WTC11 (cell line): Measurements from ENCODE around the gene TMEM86B. TPM values are rescaled to one million over a fixed set of nuclear protein-coding genes. Genes with fewer than 3 reads are reported as not detected.

Experiments
- ATAC-seq: fragments of 200-7000 bp; cut with Tn5 transposase; 2 replicates; pipeline ENCODE4 v1.10.0; 2021; ENCODE audit warnings: mild to moderate bottlenecking, moderate library complexity
- CTCF ChIA-PET: fragments of 300-600 bp; sonication (Branson Sonifier 250); formaldehyde crosslinking; loops from one replicate; lab custom pipeline; 2021; ENCODE audit warnings: antibody characterized with exemption; lab: Charles Lee
- POLR2A ChIA-PET: fragments of 350-600 bp; sonication (Branson Sonifier 250); formaldehyde crosslinking; loops from one replicate; lab custom pipeline; 2021; ENCODE audit warnings: antibody characterized with exemption; lab: Charles Lee
- DNase-seq: peaks from one replicate; pipeline ENCODE4 v3.0.0; 2021; ENCODE audit warnings: low spot score
- H3K27ac Mint-ChIP-seq: 2 replicates; pipeline ENCODE4 v1.8.0; 2021; ENCODE audit warnings: mixed read lengths
- H3K27me3 Mint-ChIP-seq: 2 replicates; pipeline ENCODE4 v1.8.0; 2021; ENCODE audit warnings: low read depth, mild to moderate bottlenecking, moderate library complexity, mixed read lengths
- H3K36me3 Mint-ChIP-seq: 2 replicates; pipeline ENCODE4 v1.8.0; 2021; ENCODE audit warnings: mixed read lengths
- H3K4me1 Mint-ChIP-seq: 2 replicates; pipeline ENCODE4 v1.8.0; 2022; ENCODE audit warnings: mixed read lengths
- H3K4me3 Mint-ChIP-seq: 2 replicates; pipeline ENCODE4 v1.8.0; 2021; ENCODE audit warnings: mild to moderate bottlenecking, moderate library complexity, mixed read lengths
- H3K9me3 Mint-ChIP-seq: 2 replicates; pipeline ENCODE4 v1.8.0; 2021; ENCODE audit warnings: mixed read lengths
- ATF2 ChIP-seq: sonication (generic); formaldehyde crosslinking; IDR thresholded peaks from 2 replicates; pipeline ENCODE4 v1.8.1; 2022; ENCODE audit warnings: low read depth, missing genetic modification reagents, borderline replicate concordance
- CREB1 ChIP-seq: sonication (generic); formaldehyde crosslinking; IDR thresholded peaks from 2 replicates; pipeline ENCODE4 v1.8.0; 2023; ENCODE audit warnings: mild to moderate bottlenecking, missing genetic modification reagents
- CREM ChIP-seq: sonication (generic); formaldehyde crosslinking; IDR thresholded peaks from 2 replicates; pipeline ENCODE4 v1.8.1; 2022; ENCODE audit warnings: mild to moderate bottlenecking, missing genetic modification reagents, moderate library complexity
- E2F4 ChIP-seq: sonication (generic); formaldehyde crosslinking; IDR thresholded peaks from 2 replicates; pipeline ENCODE4 v1.8.1; 2022; ENCODE audit warnings: low read depth, mild to moderate bottlenecking, moderate library complexity, missing genetic modification reagents, borderline replicate concordance
- E2F5 ChIP-seq: sonication (generic); formaldehyde crosslinking; IDR thresholded peaks from 2 replicates; pipeline ENCODE4 v1.8.1; 2022; ENCODE audit warnings: mild to moderate bottlenecking, moderate library complexity, missing genetic modification reagents
- FOXK1 ChIP-seq: sonication (generic); formaldehyde crosslinking; IDR thresholded peaks from 2 replicates; pipeline ENCODE4 v1.8.0; 2022; ENCODE audit warnings: mild to moderate bottlenecking, moderate library complexity, missing genetic modification reagents
- IRF2 ChIP-seq: sonication (generic); formaldehyde crosslinking; IDR thresholded peaks from 2 replicates; pipeline ENCODE4 v1.8.0; 2022; ENCODE audit warnings: low read depth, missing genetic modification reagents, borderline replicate concordance
- JAZF1 ChIP-seq: fragments of 250-450 bp; sonication (Bioruptor Pico); IDR thresholded peaks from 2 replicates; pipeline ENCODE4 v1.9.0; 2021; ENCODE audit warnings: moderate library complexity, mild to moderate bottlenecking, inconsistent platforms
- NR1H2 ChIP-seq: sonication (generic); formaldehyde crosslinking; IDR thresholded peaks from 2 replicates; pipeline ENCODE4 v1.9.0; 2021; ENCODE audit warnings: mild to moderate bottlenecking, moderate library complexity, missing genetic modification reagents
- SMAD4 ChIP-seq: sonication (generic); formaldehyde crosslinking; IDR thresholded peaks from 2 replicates; pipeline ENCODE4 v1.8.0; 2022; ENCODE audit warnings: mild to moderate bottlenecking, missing genetic modification reagents
- TP53 ChIP-seq: sonication (generic); formaldehyde crosslinking; IDR thresholded peaks from 2 replicates; pipeline ENCODE4 v1.8.1; 2023; ENCODE audit warnings: mild to moderate bottlenecking, missing genetic modification reagents
- ZNF532 ChIP-seq: fragments of 250-450 bp; sonication (Bioruptor Pico); IDR thresholded peaks from 2 replicates; pipeline ENCODE4 v1.9.0; 2021; ENCODE audit warnings: mild to moderate bottlenecking, borderline replicate concordance
- total RNA-seq: library from RNA; stranded (reverse); gene quantifications from 3 replicates; pipeline ENCODE4 v1.2.3, GENCODE V29; 2021
- TF ChIP-seq, protein P1 (sequence below): sonication (generic); formaldehyde crosslinking; IDR thresholded peaks from 2 replicates; pipeline ENCODE4 v1.8.0; 2022; ENCODE audit warnings: missing genetic modification reagents
- TF ChIP-seq, protein P2 (sequence below): sonication (generic); formaldehyde crosslinking; IDR thresholded peaks from 2 replicates; pipeline ENCODE4 v1.8.1; 2023; ENCODE audit warnings: mild to moderate bottlenecking, missing genetic modification reagents
- TF ChIP-seq, protein P3 (sequence below): sonication (generic); formaldehyde crosslinking; IDR thresholded peaks from 2 replicates; pipeline ENCODE4 v1.8.0; 2022; ENCODE audit warnings: mild to moderate bottlenecking, missing genetic modification reagents

Gene TMEM86B
- total RNA-seq, 1 experiment from 2014 or later: 4.2 TPM

DNA sequence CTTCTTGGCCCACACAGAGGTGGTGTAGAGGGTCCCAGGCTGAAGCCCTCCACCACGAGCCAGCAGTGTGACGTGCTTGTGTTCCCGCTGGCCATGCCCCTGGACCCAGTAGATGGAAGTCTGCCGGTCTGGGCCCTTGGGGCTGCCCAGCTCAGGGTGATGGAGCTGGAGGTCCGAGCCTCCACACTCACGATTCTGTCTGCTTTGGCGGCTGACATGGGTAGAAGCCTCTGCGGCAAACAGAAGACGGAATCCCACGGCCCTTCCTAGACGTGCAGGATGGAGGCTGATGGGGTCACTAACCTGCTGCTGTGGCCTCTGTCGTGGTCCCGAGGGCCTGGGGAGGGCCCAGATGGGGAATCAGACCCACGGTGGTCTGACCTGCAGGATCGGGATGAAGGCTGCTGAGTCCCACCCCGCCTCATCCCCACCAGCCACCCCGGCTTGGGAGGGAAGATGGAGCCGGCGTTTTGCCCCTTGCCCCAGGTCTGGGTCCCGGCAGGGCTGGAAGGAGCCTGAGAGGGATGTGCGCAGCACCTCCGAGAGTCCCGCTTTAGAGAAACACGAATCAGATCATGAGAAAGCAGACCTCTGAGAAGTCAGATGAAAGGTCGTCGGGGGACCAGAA, 4.4 kb downstream of the TMEM86B start:
- TF ChIP-seq IRF2 (CRISPR knock-in tag): no peak
- no peak for TF ChIP-seq CREB1 (CRISPR knock-in tag)
- TF ChIP-seq JAZF1 (CRISPR knock-in tag): no peak
- TF ChIP-seq ATF2 (CRISPR knock-in tag): no peak
- TF ChIP-seq, protein P1, sequence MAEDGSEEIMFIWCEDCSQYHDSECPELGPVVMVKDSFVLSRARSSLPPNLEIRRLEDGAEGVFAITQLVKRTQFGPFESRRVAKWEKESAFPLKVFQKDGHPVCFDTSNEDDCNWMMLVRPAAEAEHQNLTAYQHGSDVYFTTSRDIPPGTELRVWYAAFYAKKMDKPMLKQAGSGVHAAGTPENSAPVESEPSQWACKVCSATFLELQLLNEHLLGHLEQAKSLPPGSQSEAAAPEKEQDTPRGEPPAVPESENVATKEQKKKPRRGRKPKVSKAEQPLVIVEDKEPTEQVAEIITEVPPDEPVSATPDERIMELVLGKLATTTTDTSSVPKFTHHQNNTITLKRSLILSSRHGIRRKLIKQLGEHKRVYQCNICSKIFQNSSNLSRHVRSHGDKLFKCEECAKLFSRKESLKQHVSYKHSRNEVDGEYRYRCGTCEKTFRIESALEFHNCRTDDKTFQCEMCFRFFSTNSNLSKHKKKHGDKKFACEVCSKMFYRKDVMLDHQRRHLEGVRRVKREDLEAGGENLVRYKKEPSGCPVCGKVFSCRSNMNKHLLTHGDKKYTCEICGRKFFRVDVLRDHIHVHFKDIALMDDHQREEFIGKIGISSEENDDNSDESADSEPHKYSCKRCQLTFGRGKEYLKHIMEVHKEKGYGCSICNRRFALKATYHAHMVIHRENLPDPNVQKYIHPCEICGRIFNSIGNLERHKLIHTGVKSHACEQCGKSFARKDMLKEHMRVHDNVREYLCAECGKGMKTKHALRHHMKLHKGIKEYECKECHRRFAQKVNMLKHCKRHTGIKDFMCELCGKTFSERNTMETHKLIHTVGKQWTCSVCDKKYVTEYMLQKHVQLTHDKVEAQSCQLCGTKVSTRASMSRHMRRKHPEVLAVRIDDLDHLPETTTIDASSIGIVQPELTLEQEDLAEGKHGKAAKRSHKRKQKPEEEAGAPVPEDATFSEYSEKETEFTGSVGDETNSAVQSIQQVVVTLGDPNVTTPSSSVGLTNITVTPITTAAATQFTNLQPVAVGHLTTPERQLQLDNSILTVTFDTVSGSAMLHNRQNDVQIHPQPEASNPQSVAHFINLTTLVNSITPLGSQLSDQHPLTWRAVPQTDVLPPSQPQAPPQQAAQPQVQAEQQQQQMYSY (CRISPR knock-in tag): no peak
- TF ChIP-seq, protein P2, sequence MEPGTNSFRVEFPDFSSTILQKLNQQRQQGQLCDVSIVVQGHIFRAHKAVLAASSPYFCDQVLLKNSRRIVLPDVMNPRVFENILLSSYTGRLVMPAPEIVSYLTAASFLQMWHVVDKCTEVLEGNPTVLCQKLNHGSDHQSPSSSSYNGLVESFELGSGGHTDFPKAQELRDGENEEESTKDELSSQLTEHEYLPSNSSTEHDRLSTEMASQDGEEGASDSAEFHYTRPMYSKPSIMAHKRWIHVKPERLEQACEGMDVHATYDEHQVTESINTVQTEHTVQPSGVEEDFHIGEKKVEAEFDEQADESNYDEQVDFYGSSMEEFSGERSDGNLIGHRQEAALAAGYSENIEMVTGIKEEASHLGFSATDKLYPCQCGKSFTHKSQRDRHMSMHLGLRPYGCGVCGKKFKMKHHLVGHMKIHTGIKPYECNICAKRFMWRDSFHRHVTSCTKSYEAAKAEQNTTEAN (CRISPR knock-in tag): no peak
- no peak for TF ChIP-seq TP53 (CRISPR knock-in tag)
- no peak for TF ChIP-seq ZNF532
- no peak for TF ChIP-seq E2F4
- no peak for TF ChIP-seq FOXK1 (CRISPR knock-in tag)
- no peak for TF ChIP-seq E2F5 (CRISPR knock-in tag)
- no peak for TF ChIP-seq SMAD4 (CRISPR knock-in tag)
- no peak for TF ChIP-seq CREM (CRISPR knock-in tag)
- TF ChIP-seq, protein P3, sequence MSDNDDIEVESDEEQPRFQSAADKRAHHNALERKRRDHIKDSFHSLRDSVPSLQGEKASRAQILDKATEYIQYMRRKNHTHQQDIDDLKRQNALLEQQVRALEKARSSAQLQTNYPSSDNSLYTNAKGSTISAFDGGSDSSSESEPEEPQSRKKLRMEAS (CRISPR knock-in tag): no peak
- TF ChIP-seq NR1H2 (CRISPR knock-in tag): no peak

More for the DNA sequence above, 4.4 kb downstream of the TMEM86B start:
- Mint-ChIP-seq H3K9me3 (peaks cover 11% of the 10 kb centered on the region), H3K27ac (no peak overlapping the region), H3K27me3 (no peaks in the 10 kb centered on the region; the same call in 1 of the 2 replicates), H3K4me3 (no peak overlapping the region), H3K4me1 (peaks cover 4% of the 10 kb centered on the region; the same call in 1 of the 2 replicates), H3K36me3 (peaks cover 4% of the 10 kb centered on the region; the same call in 1 of the 2 replicates)
- ChIA-PET POLR2A (no interaction called here), CTCF (no interaction called here)
- ATAC-seq: no peak
- DNase-seq: no peak
